Measurements from ENCODE around the gene SLC6A2.

DNA sequence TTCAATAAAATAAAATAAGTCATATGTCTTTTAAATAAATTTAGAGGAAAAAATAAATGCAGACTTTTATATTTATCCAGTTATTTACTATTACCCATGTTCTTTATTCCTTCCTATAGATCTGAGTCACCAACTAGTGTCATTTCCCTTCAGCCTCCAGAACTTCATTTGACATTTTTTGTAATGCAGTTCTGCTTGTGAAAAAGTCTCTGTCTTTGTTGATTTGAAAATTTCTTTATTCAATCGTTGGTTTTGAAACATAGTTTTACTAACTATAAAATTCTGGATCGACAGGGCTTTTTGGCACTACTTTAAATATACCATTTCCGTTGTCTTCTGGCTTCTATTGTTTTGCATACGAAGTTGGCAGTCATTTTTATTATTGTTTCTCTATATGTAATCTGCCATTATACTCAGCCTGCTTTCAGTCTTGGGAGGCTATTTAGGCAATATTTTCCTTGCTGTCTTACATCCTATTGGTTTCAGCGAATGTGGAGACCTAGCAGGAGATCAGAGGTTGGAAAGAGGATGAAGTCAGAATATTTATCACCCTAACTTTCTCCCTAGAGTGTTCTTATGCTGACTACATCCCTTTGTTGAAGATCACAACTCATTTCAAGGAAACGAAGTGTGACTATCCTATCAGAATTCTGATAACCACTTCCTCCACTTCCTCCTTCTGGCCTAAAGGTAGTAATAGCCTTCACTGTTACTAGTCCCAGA is 42.0 kb upstream of the SLC6A2 start:
- TF ChIP-seq POLR2A (IDR thresholded peaks at IDR 0.05; ENCODE audit: low read depth, low read length): no peak
- TF ChIP-seq POLR2AphosphoS5 (IDR thresholded peaks at IDR 0.05; ENCODE audit: low read depth, low read length): no peak
- TF ChIP-seq TAF1 (IDR thresholded peaks at IDR 0.05; ENCODE audit: low read depth, low read length): no peak
